Cerebellar cortex (tissue), 1 donor: ENCODE measurements around the gene HOXA10.

ENCODE experiments used
- DNase-seq: peaks from one replicate; pipeline ENCODE4 v3.0.0-alpha.2; 2015; ENCODE audit warnings: low spot score

The HOXA10 gene

DNA sequence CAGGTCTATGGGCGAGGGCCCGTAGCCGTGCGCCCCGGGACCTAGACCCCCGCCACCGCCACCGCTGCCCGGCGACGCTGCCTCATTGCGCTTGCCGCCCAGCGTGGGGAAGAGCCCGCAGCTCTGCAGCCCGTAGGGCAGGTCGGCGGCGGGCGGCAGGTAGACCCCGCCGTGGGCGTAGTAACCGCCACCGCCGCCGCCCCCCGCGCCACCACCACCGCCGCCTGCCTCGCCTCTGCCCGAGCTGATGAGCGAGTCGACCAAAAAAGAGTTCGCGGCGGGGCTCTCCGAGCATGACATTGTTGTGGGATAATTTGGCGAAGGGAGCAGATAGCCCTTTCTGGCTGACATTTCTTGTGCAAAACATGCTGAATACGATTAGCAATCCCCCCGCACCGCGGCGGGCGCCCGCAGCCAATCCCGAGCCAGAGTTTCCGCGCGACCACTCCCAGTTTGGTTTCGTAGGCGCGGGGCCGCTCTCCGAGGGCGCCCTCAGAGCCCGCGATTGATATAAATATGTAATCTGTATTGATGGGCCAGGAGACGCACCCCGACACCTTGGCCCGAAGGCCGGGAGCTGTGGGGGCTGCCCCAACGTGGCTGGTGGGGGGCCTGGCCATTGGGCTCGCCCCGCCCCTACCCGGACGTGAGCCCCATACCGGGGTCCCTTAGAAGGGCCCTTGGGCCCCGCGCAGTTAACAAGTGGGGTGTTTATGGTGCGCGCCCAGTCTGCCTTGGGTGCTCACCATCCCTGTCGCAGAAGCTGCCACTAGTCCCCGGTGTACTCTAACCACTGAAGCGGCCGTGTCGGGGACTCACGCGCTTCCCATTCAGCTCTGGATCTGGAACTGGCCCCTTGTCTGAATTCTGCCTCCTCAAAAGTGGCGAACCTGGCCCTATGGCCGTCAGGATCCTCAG, at the start of gene HOXA10:
Gene HOXA10, minus strand, starts transcription at position 365 of the 918 bp plus-strand sequence. Its CDS starts 14 bp downstream, at position 351.
- DNase-seq = no peak

DNA sequence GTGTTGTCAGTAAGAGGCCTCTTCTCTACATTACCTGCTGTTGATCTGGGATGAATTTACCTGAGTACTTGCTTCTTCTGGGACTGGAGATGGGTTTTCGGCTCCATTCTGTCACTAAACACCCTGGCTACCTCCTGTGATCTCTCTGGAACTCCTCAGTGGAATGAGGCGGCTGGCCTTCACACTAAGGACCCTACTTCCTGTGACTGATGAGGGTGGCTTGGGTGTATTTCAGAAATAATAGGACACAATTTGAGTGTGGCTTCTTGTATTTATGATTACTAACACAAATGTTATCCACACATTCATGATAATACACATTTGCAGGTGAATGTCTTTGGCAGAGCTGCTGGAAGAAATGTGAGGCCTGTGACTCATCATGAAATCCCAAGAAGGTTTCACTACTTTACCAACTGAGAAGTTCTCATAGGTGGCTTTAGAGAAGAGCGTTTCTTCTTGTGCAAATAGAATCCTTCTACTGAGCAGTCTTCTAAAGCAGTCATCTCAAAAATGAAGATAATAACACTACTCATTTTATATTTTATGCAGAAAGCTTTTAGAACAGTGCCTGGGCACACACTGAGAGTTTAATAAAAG, 47.2 kb upstream of the HOXA10 start:
- no peak for DNase-seq

DNA sequence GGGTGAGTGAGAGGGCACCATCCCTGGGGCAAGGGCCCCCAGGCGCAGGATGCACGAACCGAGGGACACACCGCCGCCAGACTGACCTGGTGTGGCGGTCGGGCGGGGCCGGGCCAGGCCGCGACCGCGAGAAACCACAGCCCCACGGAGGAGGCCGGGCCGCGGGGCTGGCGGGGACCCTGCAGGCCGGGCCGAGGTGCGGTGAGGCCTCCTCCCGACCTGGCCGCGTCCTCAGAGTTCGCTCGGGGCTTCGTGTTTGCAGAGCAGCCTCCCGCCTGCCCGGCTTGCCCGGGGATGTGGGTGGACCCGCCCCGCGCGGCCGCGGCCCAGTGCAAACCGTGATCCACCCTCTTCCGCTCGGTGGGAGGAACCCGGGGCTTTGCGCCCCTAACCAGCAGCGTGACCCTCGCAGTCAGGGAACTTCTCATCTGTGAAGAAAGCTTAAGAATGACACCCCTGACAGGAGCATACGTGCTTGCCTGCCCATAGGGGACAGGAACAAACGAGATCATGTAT, 46.4 kb upstream of the HOXA10 start:
- DNase-seq = no peak

DNA sequence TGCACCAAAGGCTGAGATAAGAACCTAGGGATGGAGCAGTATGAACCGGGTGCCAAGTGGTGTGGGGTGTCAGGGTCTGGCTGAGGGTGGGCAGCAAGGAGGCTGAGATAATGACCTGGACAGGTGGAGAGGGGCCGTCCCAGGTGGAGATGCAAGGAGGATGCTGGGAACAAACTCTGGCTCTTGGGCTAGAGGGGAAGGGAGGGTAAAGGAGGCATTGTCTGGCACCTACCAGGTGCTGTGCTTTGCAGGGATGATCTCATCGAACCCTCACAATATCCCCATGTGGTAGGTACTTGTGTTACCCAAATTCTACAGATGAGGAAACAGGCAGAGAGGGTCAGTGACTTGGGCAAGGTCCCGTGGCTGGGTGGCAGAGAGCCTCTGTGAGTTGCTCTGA, 45.7 kb upstream of the HOXA10 start:
- no peak for DNase-seq

DNA sequence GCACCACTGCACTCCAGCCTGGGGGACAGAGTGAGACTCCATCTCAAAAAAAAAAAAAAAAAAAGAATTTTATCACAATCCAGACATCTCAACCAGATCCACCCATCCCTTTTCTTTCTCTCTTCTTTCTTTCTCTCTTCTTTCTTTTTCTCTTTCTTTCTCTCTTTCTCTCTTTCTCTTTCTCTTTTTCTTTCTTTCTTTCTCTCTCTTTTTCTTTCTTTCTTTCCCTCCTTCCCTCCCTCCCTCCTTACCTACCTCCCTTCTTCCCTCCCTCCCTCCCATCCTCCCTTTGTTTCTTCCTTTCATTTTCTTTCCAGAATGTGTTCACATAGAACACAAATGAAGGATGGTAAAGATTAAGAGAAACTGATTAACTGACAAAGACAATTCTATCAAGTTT, 43.8 kb upstream of the HOXA10 start:
- DNase-seq = no peak

DNA sequence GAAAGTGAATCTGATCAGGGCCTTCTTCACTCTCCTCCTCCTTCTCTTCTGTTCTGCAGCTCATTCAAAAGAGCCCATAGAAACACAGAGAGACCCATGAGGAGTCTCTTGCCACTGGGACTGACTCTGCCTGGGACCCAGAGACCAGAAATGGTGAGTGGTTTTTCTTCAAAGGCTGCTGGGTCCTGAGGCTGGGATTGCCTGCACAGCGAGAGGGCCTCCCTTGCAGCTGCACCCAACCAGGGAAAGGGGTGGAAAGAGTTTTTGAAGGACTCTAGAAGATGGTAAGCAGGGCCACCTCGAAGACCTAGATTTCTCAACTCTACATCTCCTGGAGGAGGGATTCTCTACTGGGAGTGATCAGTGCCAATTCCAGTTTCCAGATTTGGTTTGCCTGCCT, 41.2 kb upstream of the HOXA10 start:
- no peak for DNase-seq

DNA sequence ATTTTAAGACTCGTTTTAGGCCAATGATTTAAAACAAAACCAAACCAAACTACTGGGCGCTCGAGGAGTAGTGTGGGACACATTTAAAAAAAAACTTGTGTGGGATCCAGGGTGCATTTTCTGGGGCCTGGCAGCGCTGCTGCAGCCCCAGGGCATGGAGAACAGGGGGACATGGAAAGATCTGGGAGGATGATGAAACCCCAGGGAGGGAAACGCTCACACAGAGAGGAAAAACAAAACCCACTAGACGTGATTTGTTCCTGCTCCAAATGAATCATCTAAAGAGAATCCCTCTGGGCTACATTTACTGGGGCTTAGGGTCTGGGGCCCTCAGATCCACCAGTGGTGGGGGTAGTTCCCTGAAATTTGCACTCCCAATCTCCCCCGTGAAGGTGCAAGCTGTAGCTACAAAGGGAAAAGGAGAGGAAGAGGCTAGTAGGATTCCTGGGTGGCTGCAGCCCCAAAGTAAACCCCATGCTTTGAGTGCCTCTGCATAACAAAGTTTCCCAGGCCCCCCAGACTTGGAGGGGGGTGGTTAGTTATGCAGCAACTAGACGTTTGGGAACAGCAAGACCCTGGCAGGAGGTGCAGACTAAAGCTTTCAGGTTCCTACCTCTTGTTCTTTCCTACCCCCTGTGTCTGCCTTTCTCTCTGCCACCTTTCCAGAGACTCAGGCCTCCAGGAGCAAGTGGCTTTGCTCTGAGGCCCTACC, 40.3 kb upstream of the HOXA10 start:
- DNase-seq = no peak

DNA sequence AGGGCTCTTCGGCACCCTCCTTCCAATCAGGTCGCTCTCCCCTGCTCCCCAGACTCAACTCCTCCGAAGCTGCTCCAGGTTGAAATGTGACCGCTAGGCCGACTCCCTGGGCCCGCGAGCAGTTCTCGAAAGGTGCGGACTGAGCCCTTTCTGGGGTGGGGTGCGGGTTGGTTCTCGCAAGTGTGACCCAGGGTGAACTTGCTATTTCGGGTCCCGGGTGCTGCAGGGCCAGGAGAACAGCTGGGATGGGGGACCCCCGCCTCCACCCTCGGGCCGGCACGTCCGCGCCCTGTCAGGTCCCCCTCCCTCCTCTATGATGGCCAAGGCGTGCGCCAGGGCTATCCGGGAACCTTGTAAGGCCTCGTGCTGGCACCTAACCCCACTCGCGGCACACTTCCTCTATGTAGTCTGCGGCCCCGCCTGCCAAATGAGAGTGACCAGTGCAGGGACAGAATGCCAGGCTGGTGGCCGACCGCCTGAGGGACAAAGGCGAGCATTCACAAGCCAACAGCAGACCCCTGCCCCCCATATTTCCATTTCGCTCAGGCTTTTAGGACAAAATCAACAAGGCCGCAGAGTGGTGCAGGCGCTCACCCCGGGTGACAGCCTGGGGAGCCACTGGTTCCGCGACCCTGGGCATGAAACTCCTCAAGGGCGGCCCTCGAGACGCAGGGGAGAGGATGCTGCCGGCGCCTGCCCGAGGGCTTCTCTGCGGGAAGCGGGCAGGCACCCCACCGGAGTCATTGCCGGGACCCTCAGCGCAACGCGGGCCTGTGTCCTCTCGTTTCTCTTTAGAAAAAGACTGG, 39.5 kb upstream of the HOXA10 start:
- no peak for DNase-seq

DNA sequence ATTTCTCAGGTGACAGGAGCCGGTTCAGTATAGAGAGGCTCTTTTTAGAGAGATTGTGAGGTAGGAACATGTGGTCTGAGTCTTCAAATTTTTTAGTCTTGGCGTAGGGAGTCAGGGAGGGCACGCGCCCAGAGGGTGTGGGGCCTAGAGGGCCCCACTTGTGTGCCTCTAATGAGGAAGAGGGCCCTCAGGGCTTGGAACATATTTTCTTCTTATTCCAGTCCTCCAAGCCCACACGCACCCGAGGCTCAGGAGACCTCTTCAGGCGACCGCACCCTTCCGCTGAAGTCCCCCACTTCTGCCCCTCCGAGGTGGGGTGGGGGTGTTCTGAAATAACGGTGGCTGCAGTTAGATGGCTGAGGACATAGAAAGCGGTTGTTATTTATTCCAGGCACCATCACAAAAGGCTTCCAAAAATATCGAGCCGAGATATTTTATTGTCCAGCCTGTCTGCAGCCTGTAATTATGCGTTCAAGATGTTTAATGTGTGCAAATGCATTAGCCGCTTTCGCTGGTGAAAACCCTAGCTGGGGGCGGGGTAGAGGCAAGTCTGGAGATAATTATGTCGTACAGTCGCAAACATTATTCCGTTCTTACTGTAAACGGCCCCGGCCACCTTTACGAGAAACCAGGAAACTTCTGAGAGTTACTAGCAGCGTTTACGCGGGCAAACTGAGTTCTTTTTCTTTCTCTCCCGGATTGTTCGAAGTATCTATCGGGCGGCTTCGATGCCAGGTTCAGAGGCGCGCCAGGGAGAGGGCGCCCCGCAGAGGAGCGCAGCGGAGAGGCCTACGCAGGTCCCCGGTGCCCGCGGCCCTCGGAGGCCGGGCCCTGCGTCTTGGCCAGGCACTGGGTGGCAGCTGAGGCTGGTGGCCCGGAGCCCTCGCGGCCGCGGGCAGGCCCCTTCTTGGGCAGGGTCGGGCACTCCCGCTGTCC, 38.6 kb upstream of the HOXA10 start:
- no peak for DNase-seq

DNA sequence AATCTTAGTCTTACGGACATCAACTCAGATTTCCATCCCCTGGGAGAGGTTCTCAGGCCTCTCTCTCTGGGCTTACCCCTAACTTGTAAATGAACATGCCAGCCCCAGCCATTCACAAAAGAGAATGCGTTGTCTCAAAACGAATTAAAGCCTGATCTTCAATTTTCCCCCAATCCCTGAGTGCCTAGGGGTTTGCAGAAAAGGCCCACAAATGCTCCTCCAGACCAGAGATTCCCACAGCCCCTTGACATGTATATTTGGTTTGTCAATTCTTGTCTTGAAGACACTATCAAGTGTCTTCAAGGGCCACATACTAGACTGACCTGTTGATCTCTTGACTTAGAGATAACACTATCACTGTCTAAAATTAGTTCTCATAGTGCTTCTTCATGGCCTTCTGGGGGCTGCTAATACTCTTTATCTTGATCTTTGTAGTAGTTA, 37.7 kb upstream of the HOXA10 start:
- DNase-seq = no peak

DNA sequence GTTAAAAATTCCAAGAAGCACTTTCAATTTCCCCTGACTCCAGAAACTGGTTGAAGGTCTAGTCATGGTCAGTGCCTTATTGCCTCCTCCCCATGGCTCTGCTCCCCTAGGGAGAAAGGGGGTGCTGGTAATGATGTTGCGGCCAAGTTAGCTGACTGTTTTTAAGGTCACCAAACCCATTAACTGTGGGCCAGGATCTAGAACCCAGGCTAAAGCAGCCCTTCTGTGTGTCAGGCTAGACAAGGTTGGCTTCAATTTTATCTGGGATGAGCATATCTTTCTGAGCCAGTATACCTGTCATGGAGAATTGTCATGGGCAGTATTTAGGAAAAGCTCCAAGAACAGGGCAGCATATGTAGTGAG, 36.9 kb upstream of the HOXA10 start:
- DNase-seq = no peak

DNA sequence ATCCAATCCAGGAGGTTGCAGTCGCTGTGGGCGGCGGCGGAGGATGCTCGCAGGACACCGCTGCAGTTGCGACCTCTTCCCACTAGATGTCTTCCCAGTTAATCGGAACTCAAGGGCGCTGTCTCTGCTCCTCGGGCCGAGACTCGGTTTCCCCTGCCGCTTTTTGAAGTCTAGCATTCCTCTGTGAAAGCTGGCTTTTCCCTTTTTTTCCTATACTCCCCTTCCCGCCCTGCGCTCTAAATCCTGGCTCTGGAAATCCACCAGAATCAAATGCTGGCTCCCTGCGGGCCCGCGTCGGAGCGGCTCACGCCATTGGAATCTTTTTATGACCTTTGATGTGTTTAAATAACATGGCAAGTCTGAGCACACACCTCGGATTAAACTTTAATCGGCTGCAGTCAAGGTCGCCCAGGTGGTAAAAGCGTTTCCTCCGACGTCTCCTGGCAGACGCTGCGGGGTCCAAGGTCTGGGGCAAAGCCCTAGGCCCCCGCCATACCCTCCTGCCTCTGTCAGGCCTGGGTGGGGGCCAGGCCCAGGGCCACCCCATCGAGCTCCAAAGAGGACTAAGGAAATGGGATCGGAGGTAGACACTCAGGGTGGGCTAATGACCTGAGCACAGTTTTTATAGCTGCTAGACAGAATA, 36.4 kb upstream of the HOXA10 start:
- DNase-seq = peak; percentile 20

DNA sequence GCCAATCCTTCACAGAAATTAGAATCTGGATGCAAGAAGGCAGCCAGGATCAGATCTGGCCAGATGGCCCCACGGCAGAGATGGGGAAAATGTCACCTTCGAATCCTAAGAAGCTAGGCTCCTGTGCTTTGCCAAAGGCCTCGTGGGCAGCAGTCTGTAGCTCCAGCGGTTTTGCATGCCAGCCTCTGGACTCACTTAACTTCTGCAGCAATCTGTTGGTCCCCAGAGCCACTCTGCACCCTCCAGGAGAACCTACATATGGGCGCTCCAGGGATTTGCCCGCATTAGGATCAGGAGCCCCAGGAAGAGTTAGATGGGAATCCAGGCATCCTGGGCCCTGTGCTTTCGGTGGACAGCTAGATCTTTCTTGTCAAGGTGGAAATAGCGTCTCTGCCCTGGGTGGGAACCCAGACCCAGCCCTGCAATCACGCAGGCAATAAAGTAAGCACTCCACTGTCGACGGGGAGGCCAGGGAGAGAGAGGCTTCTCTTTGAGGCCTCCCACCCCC, 35.9 kb upstream of the HOXA10 start:
- no peak for DNase-seq

DNA sequence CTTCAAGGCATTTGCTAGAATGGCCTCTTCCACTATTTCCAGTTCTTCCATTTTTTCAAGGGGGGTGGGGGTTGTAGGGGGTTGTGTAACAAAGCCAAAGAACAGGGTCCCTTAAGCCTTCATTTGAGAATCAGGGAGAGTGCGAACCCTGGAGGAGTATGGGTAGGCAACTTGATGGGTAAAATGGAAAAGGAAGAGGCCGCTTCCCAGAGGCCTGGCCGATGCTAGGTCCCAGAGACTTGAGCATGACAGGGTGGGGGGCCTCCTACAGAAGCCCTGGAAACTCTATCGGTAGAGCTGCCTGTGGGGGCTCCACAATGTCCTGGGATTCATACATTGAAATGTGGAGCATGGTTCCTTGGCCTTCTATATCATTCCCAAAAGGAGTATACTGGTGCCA, 34.9 kb upstream of the HOXA10 start:
- no peak for DNase-seq

DNA sequence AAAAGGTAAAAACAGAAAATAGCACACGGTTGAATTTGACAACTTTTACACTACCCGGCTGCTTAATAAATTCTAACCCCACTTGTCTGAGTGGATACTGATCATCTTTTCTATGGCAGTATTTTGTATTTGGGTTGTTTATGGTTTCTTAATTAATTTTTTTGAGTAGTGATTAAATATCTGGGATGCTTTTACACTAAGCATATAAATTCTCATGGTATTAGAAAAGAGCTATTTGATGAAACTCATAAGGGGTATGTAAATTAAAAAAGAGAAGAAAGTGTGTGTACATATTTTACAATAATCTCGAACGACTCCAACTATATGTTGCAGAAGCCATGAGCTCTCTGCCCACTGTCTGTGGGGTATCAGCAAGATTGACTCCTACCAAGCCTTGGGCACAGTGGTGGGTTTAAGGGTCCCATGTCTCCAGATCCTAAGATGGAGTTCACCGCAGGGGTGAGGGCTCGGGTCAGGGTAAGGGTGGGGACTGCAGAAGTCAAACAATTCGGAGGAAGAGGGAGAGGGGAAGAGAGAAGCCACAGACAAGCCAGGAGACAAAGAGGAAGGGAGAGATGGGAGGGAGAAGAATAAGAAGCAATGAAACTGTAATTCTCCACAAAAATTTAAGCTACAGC, 33.3 kb upstream of the HOXA10 start:
- no peak for DNase-seq

DNA sequence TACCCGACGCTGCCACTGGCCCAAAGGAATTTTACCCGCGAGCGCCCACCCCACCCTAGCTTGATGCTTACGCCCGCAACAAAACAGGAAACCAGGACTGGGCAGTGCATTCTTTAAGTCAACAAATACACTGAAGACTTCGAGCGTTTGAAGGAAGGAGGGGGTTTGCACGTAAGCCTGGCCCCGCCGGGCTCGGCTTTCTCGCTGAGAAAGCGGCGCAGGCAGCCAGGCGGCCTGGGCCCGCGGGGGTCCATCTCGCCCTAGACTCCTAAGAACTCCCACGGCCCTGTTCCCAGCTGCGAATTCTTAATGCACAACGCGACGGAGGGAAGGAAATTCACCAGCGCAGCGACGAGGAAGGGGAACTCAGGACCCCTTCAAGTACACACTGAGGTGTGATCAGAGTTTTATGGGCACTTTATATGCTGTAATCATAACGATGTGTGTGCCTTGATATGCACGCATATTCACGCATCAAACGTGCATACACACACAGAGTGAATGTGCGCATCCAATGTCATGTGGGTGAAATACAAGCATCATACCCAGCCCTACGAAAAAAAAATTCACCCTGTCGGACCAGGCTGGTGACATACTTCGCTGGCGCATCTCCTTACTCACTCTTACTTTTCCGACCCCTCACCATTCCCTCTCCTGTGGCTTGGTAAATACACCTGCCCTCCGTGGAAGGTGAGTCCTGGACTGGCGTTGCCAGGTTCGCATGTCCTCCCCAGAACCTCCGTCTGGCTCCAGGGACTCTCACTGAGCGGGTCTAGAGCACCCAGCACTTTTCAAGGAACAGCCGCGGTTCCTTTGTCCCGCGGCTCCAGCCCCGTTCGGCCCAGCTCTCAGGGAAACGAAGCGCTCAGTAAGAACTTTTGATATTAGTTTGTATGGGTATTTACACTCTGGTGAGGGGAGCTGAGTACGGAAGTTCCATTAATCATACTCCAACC, 31.5 kb upstream of the HOXA10 start:
- no peak for DNase-seq

DNA sequence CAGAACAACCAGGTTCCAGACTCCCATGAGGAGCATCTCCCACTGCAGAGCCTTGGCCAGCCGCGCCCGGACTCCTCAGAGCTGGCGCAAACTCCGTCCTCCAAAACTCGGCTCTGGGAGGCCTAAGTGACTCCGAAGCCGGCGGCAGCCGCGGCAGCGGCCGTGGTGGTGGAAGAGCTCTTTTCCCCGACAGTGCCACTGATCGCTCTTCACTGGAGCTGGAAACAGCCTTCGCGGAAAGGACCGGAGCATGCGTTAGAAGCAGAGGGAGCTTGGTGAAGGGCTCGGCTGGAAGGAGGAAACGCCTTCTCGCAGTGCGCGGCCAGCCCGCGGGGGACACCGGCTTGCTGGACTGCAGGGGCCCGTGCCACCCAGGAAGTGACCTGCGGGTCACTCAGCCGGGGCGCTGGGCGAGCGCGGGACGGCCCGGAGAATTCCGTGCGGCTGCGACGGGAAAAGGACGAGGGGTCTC, 30.8 kb upstream of the HOXA10 start:
- no peak for DNase-seq

DNA sequence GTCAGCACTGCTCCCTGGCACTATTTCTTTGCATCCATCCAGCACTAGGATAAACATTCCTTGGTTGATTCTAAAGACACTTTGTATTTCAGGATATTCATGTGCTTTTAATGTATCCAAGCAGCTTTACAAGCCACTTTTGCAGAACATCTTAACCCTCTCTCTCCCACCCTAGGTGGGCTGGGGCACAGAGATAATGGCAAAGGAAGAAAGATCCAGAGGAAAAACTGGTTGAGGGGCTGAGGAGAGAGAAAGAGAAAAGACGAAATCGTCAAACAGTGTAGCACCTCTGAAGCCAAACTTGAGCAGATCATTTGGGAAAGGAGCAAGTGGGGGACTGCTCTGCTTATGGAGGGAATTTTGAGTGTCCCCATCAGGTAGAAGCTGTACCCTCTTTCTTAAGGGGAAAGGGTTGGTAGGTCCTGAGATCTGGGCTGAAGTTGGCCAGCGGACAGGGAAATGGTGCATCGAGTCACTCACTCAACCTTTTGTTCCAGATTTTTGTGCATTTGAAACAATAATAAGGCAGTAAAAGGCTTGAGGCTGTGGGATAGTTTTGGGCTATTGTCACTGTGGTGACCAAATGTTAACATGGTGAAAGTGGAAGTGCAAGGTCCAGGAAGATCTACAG, 30.0 kb upstream of the HOXA10 start:
- DNase-seq = no peak
